GM23248 (cell line): ENCODE results near the gene NCOA3.

ENCODE experiments used
- EZH2 ChIP-seq: fragments of 200-600 bp; sonication (generic); IDR thresholded peaks from 2 replicates; pipeline ENCODE4 v1.6.1; 2018; ENCODE audit warnings: antibody characterized with exemption, mild to moderate bottlenecking; ENCODE audit not compliant: insufficient read depth, poor library complexity, severe bottlenecking
- EZH2phosphoT487 ChIP-seq: fragments of 200-600 bp; sonication (generic); IDR thresholded peaks from 2 replicates; pipeline ENCODE4 v1.6.1; 2018; ENCODE audit warnings: antibody characterized with exemption, moderate library complexity, mild to moderate bottlenecking, low read depth; ENCODE audit not compliant: insufficient read depth

DNA sequence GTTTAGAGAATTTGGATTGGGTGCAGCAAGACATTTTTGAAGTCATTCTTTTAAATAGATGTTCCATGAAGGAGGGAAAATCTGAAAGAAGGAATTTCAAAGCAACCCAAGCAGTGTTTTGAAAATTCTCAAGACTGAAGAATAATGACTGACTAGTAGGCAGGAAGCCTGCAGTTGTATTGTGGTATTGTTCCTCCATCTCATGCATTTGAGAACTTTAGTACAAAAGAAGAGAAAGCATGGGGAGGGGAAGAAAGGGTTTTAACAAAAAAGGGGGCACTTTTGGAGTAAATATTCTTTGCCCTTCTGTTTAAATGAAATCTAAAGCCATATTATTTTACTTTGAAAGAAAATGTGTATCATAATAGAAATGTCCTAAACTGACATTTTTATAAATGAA lies 6.6 kb downstream of the NCOA3 start:
- no peak for TF ChIP-seq EZH2
- no peak for TF ChIP-seq EZH2phosphoT487
